Measurements from ENCODE around the gene CBFA2T3. TPM values are rescaled to one million over a fixed set of nuclear protein-coding genes. Genes with fewer than 3 reads are reported as not detected.

The CBFA2T3 gene
- total and polyA plus RNA-seq, 2 of the 13 experiments (the other 11 are each of a cell fraction or from before 2014, with no cell fraction given) = 0.05 TPM; not detected in 1

DNA sequence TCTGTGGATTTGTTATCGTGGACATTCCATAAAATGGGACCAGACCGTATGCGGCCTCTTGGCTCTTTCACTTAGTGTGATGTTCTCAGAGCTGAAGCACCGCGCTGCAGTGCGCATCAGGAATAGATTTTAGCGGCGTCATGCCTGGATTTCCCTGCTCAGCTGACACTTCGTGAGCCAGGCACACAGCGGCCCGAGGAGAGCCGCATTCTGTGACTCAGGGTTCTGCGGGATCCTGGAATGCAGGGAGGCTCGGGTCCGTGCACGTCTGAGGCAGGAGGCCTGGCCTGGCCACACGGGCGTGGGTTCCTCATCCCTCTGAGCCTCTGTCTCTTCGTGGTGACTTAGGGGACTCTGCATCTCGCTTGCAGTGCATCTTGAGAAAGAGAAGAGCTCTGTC lies 13.4 kb downstream of the CBFA2T3 start:
- ATAC-seq (no peak), FAIRE-seq (no peak), DNase-seq (ENCODE audit: low spot score) (no peak)
- ChIA-PET CTCF (ENCODE audit: low intra/inter-chr PET ratio, low total read pairs) (no interaction called here), POLR2A (no interaction called here)
- H3K9me3 ChIP-seq (ENCODE audit: low read length) = no peaks in the 10 kb centered on the region
- no peak overlapping the region for H3K4me2 ChIP-seq (ENCODE audit: low read depth, low read length)
- no peak overlapping the region for H2AFZ ChIP-seq (ENCODE audit: low read length)
- H3K27me3 ChIP-seq (ENCODE audit: control insufficient read depth in 1 of 2, insufficient read depth in 2 of 2, low read length in 2 of 2) = peaks cover 40 to 90% of the 10 kb centered on the region in 2 experiments
- no TSS peak for BruUV-seq (replicated peaks)
- no peaks in the 10 kb centered on the region for H3K79me2 ChIP-seq (ENCODE audit: insufficient read depth, low read length)
- in situ Hi-C loops (cut with HindIII; ENCODE audit: extremely low pct_ligation_motif_present, low pct_unique_long_range_greater_than_20kb) (no loop called here), intact Hi-C loops (cut with micrococcal nuclease; ENCODE audit: unreplicated experiment) (no loop called here)
- no peaks in the 10 kb centered on the region for H3K4me1 ChIP-seq (ENCODE audit: insufficient read depth, low read length)
- H3K4me3 ChIP-seq (replicated peaks in 1 of 3; ENCODE audit: insufficient read depth in 1 of 3, low read depth in 2 of 3, low read length in 3 of 3) = no peak overlapping the region
- WGBS (ENCODE audit: low lambda C conversion rate) = 34% methylated on average over 15 of the region's 20 CpGs
- no peak overlapping the region for H3K27ac ChIP-seq (ENCODE audit: extremely low read length, insufficient read depth, low read length)
- H4K20me1 ChIP-seq (ENCODE audit: insufficient read depth, low read length) = 0 out of 2 replicates have a peak, but pooled peaks cover 2% of the 10 kb centered on the region
- H3K9ac ChIP-seq (ENCODE audit: insufficient read depth, low read depth, low read length) = no peak overlapping the region
- H3K36me3 ChIP-seq (replicated peaks in 1 of 2; ENCODE audit: control insufficient read depth in 1 of 2, insufficient read depth in 2 of 2, low read length in 2 of 2) = no peaks in the 10 kb centered on the region
- TF ChIP-seq ZNF253 (CRISPR knock-in tag; IDR thresholded peaks at IDR 0.05; ENCODE audit: borderline replicate concordance) (no peak), EZH2 (conservative IDR thresholded peaks at IDR 0.05; ENCODE audit: low read depth, low read length) (peak; percentile 61; the same call in 1 of the 2 replicates)

DNA sequence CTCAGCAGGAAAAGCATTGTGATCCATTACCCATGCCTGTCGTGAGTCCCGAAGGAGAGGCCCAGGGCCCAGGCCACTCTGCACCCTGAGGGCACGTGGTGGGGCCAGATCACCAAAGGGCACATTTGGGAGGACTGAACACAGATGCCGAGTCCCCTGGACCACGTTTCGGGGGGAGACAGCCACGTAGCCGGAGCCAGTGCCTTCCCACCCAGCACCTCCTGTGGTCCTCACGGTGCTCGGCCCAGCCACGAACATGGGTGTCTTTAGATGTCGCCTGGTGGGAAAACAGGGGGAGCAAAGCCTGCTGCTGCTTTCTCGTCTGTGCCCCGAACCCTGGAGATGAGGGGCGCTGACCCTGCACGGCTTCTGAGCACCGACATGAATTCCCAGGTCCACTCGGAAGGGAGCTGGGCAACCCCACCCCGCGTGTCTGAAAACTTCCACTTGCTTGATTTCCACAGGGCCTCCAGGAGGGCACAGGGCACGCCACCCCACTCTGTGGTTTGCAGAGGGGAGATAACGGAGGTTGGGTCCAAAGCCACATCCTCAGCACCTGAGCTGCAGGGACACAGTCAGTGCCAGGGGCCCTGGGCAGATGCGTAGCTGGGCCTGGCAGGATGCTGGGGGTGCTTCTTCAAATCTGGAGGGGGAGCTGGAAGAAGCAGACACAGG lies 14.4 kb downstream of the CBFA2T3 start:
- Histone ChIP-seq H3K9ac (ENCODE audit: insufficient read depth, low read depth, low read length) (no peak overlapping the region), H3K9me3 (ENCODE audit: low read length) (no peaks in the 10 kb centered on the region), H3K79me2 (ENCODE audit: insufficient read depth, low read length) (no peaks in the 10 kb centered on the region), H3K4me3 (replicated peaks in 1 of 3; ENCODE audit: insufficient read depth in 1 of 3, low read depth in 2 of 3, low read length in 3 of 3) (no peak overlapping the region), H3K36me3 (replicated peaks in 1 of 2; ENCODE audit: control insufficient read depth in 1 of 2, insufficient read depth in 2 of 2, low read length in 2 of 2) (no peaks in the 10 kb centered on the region), H4K20me1 (ENCODE audit: insufficient read depth, low read length) (0 out of 2 replicates have a peak, but pooled peaks cover 2% of the 10 kb centered on the region), H3K27ac (ENCODE audit: extremely low read length, insufficient read depth, low read length) (no peak overlapping the region), H3K4me1 (ENCODE audit: insufficient read depth, low read length) (no peaks in the 10 kb centered on the region), H2AFZ (ENCODE audit: low read length) (no peak overlapping the region), H3K27me3 (ENCODE audit: control insufficient read depth in 1 of 2, insufficient read depth in 2 of 2, low read length in 2 of 2) (peaks cover 39 to 90% of the 10 kb centered on the region in 2 experiments), H3K4me2 (ENCODE audit: low read depth, low read length) (no peak overlapping the region)
- ATAC-seq (no peak), FAIRE-seq (no peak), DNase-seq (ENCODE audit: low spot score) (no peak)
- POLR2A ChIA-PET = no interaction called here
- intact Hi-C loops (cut with micrococcal nuclease; ENCODE audit: unreplicated experiment) (no loop called here), in situ Hi-C loops (cut with HindIII; ENCODE audit: extremely low pct_ligation_motif_present, low pct_unique_long_range_greater_than_20kb) (no loop called here)
- WGBS (ENCODE audit: low lambda C conversion rate) = 6% methylated on average over 20 of the region's 23 CpGs
- BruUV-seq (replicated peaks) = no TSS peak
- CTCF ChIA-PET (ENCODE audit: low intra/inter-chr PET ratio, low total read pairs) = no interaction called here
- TF ChIP-seq ZSCAN12 (CRISPR knock-in tag; IDR thresholded peaks at IDR 0.05) (no peak), ZNF432 (CRISPR knock-in tag; IDR thresholded peaks at IDR 0.05; ENCODE audit: borderline replicate concordance) (no peak), WIZ (CRISPR knock-in tag; IDR thresholded peaks at IDR 0.05) (no peak), SP4 (CRISPR knock-in tag; IDR thresholded peaks at IDR 0.05) (no peak), ZKSCAN5 (CRISPR knock-in tag; IDR thresholded peaks at IDR 0.05) (no peak), RXRB (CRISPR knock-in tag; IDR thresholded peaks at IDR 0.05; ENCODE audit: borderline replicate concordance) (no peak), SMAD3 (CRISPR knock-in tag; IDR thresholded peaks at IDR 0.05) (no peak), ZNF124 (CRISPR knock-in tag; IDR thresholded peaks at IDR 0.05) (no peak), TBP (CRISPR knock-in tag; IDR thresholded peaks at IDR 0.05) (no peak)
- TF ChIP-seq, protein P1, sequence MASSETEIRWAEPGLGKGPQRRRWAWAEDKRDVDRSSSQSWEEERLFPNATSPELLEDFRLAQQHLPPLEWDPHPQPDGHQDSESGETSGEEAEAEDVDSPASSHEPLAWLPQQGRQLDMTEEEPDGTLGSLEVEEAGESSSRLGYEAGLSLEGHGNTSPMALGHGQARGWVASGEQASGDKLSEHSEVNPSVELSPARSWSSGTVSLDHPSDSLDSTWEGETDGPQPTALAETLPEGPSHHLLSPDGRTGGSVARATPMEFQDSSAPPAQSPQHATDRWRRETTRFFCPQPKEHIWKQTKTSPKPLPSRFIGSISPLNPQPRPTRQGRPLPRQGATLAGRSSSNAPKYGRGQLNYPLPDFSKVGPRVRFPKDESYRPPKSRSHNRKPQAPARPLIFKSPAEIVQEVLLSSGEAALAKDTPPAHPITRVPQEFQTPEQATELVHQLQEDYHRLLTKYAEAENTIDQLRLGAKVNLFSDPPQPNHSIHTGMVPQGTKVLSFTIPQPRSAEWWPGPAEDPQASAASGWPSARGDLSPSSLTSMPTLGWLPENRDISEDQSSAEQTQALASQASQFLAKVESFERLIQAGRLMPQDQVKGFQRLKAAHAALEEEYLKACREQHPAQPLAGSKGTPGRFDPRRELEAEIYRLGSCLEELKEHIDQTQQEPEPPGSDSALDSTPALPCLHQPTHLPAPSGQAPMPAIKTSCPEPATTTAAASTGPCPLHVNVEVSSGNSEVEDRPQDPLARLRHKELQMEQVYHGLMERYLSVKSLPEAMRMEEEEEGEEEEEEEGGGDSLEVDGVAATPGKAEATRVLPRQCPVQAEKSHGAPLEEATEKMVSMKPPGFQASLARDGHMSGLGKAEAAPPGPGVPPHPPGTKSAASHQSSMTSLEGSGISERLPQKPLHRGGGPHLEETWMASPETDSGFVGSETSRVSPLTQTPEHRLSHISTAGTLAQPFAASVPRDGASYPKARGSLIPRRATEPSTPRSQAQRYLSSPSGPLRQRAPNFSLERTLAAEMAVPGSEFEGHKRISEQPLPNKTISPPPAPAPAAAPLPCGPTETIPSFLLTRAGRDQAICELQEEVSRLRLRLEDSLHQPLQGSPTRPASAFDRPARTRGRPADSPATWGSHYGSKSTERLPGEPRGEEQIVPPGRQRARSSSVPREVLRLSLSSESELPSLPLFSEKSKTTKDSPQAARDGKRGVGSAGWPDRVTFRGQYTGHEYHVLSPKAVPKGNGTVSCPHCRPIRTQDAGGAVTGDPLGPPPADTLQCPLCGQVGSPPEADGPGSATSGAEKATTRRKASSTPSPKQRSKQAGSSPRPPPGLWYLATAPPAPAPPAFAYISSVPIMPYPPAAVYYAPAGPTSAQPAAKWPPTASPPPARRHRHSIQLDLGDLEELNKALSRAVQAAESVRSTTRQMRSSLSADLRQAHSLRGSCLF (CRISPR knock-in tag; IDR thresholded peaks at IDR 0.05; ENCODE audit: borderline replicate concordance) = no peak
- TF ChIP-seq, protein P2, sequence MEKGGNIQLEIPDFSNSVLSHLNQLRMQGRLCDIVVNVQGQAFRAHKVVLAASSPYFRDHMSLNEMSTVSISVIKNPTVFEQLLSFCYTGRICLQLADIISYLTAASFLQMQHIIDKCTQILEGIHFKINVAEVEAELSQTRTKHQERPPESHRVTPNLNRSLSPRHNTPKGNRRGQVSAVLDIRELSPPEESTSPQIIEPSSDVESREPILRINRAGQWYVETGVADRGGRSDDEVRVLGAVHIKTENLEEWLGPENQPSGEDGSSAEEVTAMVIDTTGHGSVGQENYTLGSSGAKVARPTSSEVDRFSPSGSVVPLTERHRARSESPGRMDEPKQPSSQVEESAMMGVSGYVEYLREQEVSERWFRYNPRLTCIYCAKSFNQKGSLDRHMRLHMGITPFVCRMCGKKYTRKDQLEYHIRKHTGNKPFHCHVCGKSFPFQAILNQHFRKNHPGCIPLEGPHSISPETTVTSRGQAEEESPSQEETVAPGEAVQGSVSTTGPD (CRISPR knock-in tag; IDR thresholded peaks at IDR 0.05) = no peak

Data from HepG2 (cell line).